RWPE1 (cell line): ENCODE data around the gene MUC22.

Experiments used
- CTCF ChIA-PET: fragments of 350-600 bp; sonication (Branson Sonifier 250); formaldehyde crosslinking; extraction: SDS; loops from one replicate; lab custom pipeline; 2021; lab: Yijun Ruan, JAX
- POLR2A ChIA-PET: fragments of 400-600 bp; formaldehyde crosslinking; extraction: SDS; loops from one replicate; lab custom pipeline; 2020; ENCODE audit warnings: antibody characterized with exemption; ENCODE audit not compliant: low non-redundant PET; lab: Yijun Ruan, JAX
- DNase-seq: peaks from one replicate; pipeline ENCODE4 v3.0.0; 2012; ENCODE audit warnings: low spot score
- H3K27ac ChIP-seq: fragments of 450-650 bp; 2 replicates; pipeline ENCODE4 v1.5.1; 2017
- TF ChIP-seq, protein P1 (sequence below): fragments of 450-650 bp; conservative IDR thresholded peaks from 2 replicates; pipeline ENCODE4 v1.5.1; 2017; ENCODE audit warnings: low read depth, mild to moderate bottlenecking

Gene MUC22

DNA sequence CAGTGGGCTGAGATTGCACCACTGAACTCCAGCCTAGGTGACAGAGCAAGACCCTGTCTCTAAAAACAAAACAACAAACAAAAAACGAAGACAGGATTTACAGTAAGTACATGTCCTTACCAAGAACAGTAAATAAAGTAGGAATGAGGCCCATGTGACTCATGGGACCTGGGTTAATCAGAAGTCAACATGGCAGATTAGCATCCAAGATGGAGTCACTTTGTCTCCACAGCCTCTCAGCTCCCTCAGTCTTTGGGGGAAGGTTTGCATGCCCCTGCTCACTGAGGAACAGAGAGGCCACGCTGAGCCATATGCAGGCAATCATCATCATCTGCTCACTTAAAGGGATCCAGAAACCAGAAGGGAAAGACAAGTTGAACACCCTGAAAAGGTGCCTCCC, 7.8 kb upstream of the MUC22 start:
- ChIA-PET POLR2A (no interaction called here), CTCF (no interaction called here)
- no peak for DNase-seq
- TF ChIP-seq, protein P1, sequence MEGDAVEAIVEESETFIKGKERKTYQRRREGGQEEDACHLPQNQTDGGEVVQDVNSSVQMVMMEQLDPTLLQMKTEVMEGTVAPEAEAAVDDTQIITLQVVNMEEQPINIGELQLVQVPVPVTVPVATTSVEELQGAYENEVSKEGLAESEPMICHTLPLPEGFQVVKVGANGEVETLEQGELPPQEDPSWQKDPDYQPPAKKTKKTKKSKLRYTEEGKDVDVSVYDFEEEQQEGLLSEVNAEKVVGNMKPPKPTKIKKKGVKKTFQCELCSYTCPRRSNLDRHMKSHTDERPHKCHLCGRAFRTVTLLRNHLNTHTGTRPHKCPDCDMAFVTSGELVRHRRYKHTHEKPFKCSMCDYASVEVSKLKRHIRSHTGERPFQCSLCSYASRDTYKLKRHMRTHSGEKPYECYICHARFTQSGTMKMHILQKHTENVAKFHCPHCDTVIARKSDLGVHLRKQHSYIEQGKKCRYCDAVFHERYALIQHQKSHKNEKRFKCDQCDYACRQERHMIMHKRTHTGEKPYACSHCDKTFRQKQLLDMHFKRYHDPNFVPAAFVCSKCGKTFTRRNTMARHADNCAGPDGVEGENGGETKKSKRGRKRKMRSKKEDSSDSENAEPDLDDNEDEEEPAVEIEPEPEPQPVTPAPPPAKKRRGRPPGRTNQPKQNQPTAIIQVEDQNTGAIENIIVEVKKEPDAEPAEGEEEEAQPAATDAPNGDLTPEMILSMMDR, result no peak
- no peak overlapping the region for H3K27ac ChIP-seq

DNA sequence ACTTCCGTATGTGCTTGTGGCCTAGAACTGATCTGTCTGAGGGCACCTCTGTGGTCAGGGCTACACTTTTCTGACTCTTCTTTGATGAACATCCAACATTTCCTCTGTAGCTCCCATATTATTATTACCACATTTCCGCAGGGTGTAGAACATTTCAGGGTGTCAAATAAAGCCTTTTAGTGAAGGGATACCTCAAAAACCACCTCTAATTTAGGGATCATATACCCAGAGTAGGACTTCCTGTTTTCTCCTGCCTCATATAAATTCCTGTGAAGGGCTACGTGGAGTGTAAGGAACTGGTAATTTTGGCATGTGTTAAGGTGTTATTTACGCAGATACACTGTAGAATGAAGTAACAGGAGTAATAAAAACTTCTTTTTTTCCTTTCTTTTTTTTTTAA, 5.5 kb upstream of the MUC22 start:
- ChIA-PET POLR2A (no interaction called here), CTCF (no interaction called here)
- DNase-seq, result no peak
- TF ChIP-seq, protein P1, result no peak
- H3K27ac ChIP-seq, result no peak overlapping the region

DNA sequence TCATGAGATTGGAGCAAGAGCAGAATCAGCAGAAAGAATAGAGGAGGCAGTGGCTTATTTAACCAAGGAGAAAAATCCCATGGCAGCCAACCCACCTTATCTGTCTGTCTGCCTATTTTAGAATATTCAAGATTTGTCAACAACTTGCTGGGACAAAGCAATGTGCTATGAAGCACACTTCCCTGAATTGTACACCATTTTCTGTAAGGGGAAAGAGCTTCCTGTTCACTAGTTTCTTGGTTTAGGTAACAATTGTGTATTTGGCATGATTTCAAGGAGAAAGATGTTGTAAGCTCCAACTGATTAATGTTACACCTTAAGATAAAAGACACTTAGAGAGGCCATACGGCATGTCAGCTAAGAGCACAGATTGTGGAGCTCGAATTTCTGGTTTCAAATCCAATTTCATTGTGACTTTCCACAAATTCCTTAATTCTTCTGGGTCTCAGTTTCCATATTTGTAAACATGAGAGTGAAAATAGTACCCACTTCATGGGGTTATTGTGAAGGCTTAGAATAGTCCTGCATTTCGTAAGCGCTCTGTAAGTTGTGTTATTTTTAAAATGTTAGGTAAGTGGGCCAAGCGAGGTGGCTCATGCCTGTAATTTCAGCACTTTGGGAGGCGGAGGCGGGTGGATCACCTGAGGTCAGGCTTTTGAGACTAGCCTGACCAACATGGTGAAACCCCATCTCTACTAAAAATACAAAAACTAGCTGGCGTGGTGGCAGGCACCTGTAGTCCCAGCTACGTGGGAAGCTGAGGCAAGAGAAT, 4.8 kb upstream of the MUC22 start:
- no peak overlapping the region for H3K27ac ChIP-seq
- ChIA-PET POLR2A (no interaction called here), CTCF (no interaction called here)
- TF ChIP-seq, protein P1, result no peak
- no peak for DNase-seq

DNA sequence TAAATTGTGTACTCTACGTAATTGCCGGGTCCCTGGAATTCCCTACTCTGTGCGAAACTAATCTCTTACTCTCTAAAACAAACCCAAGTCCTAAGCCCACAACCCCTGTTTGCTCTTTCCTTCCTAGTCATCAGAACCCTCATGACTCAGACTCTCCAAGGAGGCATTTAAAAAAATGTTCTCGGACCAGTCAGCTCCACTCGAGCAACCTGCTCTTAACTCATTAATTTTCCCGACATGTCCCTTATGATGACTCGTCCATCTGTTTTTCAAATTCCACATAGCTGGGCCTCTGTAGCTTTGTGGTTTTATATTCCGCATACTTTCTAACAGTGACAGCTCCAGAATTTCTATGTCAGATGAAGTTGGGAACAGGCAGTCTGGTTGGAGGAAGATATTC, 2.6 kb upstream of the MUC22 start:
- TF ChIP-seq, protein P1, result no peak
- DNase-seq, result peak; percentile 64
- H3K27ac ChIP-seq, result no peak overlapping the region
- ChIA-PET POLR2A (no interaction called here), CTCF (no interaction called here)

DNA sequence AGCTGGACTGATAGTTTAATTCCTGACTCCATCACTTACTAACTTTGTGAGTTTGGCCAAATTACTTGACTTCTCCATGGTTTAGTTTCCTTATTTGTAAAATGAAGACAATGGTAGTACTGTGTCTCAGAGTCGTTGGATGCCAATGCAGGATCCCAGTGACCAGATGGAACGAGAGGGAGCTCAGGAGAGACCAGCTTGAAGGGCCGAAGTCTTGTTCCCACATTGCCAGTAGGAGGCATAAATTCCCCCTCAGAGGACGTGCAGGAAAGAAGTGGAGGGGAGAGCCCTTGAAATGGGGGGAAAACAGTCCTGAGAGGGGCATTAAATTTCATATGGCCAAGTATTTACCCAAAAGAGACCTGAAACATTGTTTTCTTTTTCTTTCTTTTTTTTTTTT, 2.1 kb upstream of the MUC22 start:
- CTCF ChIA-PET, result no interaction called here
- DNase-seq, result no peak
- POLR2A ChIA-PET, result no interaction called here
- TF ChIP-seq, protein P1, result no peak
- no peak overlapping the region for H3K27ac ChIP-seq

DNA sequence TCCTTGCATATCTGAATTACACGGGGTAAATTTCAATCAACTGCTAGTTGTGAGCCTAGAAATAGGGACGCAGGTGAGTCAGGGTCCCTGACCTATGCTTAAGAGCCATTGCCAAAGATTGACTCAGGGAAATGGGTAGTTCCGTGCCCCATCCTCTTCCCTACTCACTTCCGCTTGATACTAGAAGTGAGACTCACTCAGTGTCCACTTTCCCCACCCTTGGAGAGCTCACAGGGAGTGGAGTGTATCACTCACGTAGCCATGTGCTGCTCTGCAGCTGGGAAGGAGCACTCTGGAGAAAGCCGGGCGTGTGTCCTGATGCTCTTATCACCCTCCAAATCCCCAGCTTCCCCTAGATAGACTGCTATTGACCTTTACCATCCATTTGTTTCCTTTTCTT, 543 bp upstream of the MUC22 start:
- TF ChIP-seq, protein P1, result no peak
- POLR2A ChIA-PET, result no interaction called here
- CTCF ChIA-PET, result no interaction called here
- DNase-seq, result no peak
- H3K27ac ChIP-seq, result no peak overlapping the region
